ENCODE results near the gene TTYH3. TPM values are rescaled to one million over a fixed set of nuclear protein-coding genes. Genes with fewer than 3 reads are reported as not detected.
A peak's percentile ranks its signal among the peaks of the same experiment; 100 is the strongest.

TTYH3 gene
- total RNA-seq, 2 experiments from 2014 or later: 23.8 to 63.6 TPM

- ChIA-PET POLR2A (interaction anchor here (4.3 kb wide), 1 partner anchor 8 kb away, joined by 36 read pairs; no protein-coding TSS in a partner anchor), CTCF (ENCODE audit: unreplicated experiment) (no interaction called here)
- Histone ChIP-seq H3K9me3 (ENCODE audit: low read length) (no peaks in the 10 kb centered on the region), H2AFZ (ENCODE audit: low read length) (no peak overlapping the region), H3K4me2 (ENCODE audit: low read length) (no peak overlapping the region), H3K4me1 (ENCODE audit: insufficient read depth, low read length, poor library complexity, severe bottlenecking) (peaks cover 32% of the 10 kb centered on the region), H3K4me3 (ENCODE audit: low read depth, low read length, poor library complexity, severe bottlenecking) (no peak overlapping the region), H3K79me2 (ENCODE audit: insufficient read depth, low read depth, low read length) (no peaks in the 10 kb centered on the region), H3K36me3 (ENCODE audit: insufficient read depth, low read length) (no peaks in the 10 kb centered on the region), H4K20me1 (ENCODE audit: insufficient read depth, low read length) (no peaks in the 10 kb centered on the region), H3K9me2 (ENCODE audit: insufficient read depth, low read length) (no peaks in the 10 kb centered on the region), H3K27ac (ENCODE audit: low read depth, low read length, poor library complexity, severe bottlenecking) (no peak overlapping the region)
- no TSS peak for BruUV-seq (replicated peaks)
- TF ChIP-seq CTCF (conservative IDR thresholded peaks at IDR 0.05; ENCODE audit: low read length) (no peak), EZH2phosphoT487 (IDR thresholded peaks at IDR 0.05; ENCODE audit: borderline replicate concordance, low read depth, low read length) (no peak)
- intact Hi-C loops (cut with micrococcal nuclease; ENCODE audit: unreplicated experiment): loop anchor here (2.0 kb wide), 1 partner anchor 63 kb away; no protein-coding TSS in a partner anchor
- no peak for DNase-seq (ENCODE audit: low spot score)
Measured at GRCh38 chr7:2708041-2708440, 76.3 kb downstream of the TTYH3 start.

- Histone ChIP-seq H3K27ac (ENCODE audit: low read depth, low read length, poor library complexity, severe bottlenecking) (no peak overlapping the region), H3K79me2 (ENCODE audit: insufficient read depth, low read depth, low read length) (no peaks in the 10 kb centered on the region), H3K4me3 (ENCODE audit: low read depth, low read length, poor library complexity, severe bottlenecking) (peak overlapping the region; percentile 64), H4K20me1 (ENCODE audit: insufficient read depth, low read length) (no peaks in the 10 kb centered on the region), H2AFZ (ENCODE audit: low read length) (peak overlapping the region; percentile 83; the same call in 1 of the 2 replicates), H3K9me2 (ENCODE audit: insufficient read depth, low read length) (no peaks in the 10 kb centered on the region), H3K36me3 (ENCODE audit: insufficient read depth, low read length) (no peaks in the 10 kb centered on the region), H3K4me1 (ENCODE audit: insufficient read depth, low read length, poor library complexity, severe bottlenecking) (peaks cover 32% of the 10 kb centered on the region), H3K4me2 (ENCODE audit: low read length) (peak overlapping the region; percentile 85), H3K9me3 (ENCODE audit: low read length) (no peaks in the 10 kb centered on the region)
- intact Hi-C loops (cut with micrococcal nuclease; ENCODE audit: unreplicated experiment): loop anchor here (1.0 to 2.0 kb wide), 2 partner anchors 37 to 64 kb away; no protein-coding TSS in a partner anchor
- no peak for DNase-seq (ENCODE audit: low spot score)
- TF ChIP-seq EZH2phosphoT487 (IDR thresholded peaks at IDR 0.05; ENCODE audit: borderline replicate concordance, low read depth, low read length) (no peak), CTCF (conservative IDR thresholded peaks at IDR 0.05; ENCODE audit: low read length) (no peak)
- CTCF ChIA-PET (ENCODE audit: unreplicated experiment): interaction anchor here (1.3 kb wide), 1 partner anchor 19 kb away, joined by 3 read pairs; no protein-coding TSS in a partner anchor
- POLR2A ChIA-PET: interaction anchor here (0.9 to 4.3 kb wide), 3 partner anchors 9 to 198 kb away, joined by 3 to 36 read pairs (median 6); no protein-coding TSS in a partner anchor
- no TSS peak for BruUV-seq (replicated peaks)
Measured at GRCh38 chr7:2708547-2709310, 76.9 kb downstream of the TTYH3 start.

Data from OCI-LY7 (cell line).